Panc1 (cell line): Measurements from ENCODE around the gene PPP1R16B. TPM values are rescaled to one million over a fixed set of nuclear protein-coding genes. Genes with fewer than 3 reads are reported as not detected.

ENCODE experiments used
- ATAC-seq: fragments of 200-7000 bp; cut with Tn5 transposase; 2 replicates; pipeline ENCODE4 v1.9.1; 2020; ENCODE audit warnings: mild to moderate bottlenecking, moderate library complexity
- BruUV-seq: library from RNA; stranded (reverse); fragments of 400-500 nt; replicated peaks from 2 replicates; lab custom pipeline; 2021; lab: Mats Ljungman, UMichigan
- CTCF ChIA-PET: fragments of 300-600 bp; sonication (Branson Sonifier 250); formaldehyde crosslinking; loops from one replicate; lab custom pipeline; 2022; ENCODE audit warnings: antibody characterized with exemption; lab: Charles Lee
- POLR2A ChIA-PET: fragments of 300-600 bp; sonication (Branson Sonifier 250); formaldehyde crosslinking; loops from one replicate; lab custom pipeline; 2022; ENCODE audit warnings: antibody characterized with exemption; lab: Charles Lee
- DNase-seq: peaks from one replicate; pipeline ENCODE4 v3.0.0-alpha.2; 2010; ENCODE audit warnings: low read depth, low spot score
- H3K27ac ChIP-seq: 2 replicates; pipeline ENCODE4 v1.5.1; 2011; ENCODE audit warnings: mild to moderate bottlenecking, low read length, inconsistent platforms
- H3K27me3 ChIP-seq: fragments of 200-500 bp; sonication (Bioruptor generic); 2 replicates; pipeline ENCODE4 v1.6.0; 2014; ENCODE audit warnings: low read length, inconsistent platforms; ENCODE audit not compliant: control insufficient read depth, insufficient read depth
- H3K36me3 ChIP-seq: fragments of 200-500 bp; sonication (Bioruptor generic); 2 replicates; pipeline ENCODE4 v1.5.1; 2014; ENCODE audit warnings: inconsistent platforms, mild to moderate bottlenecking, low read length, moderate library complexity; ENCODE audit not compliant: control insufficient read depth, insufficient read depth
- H3K4me1 ChIP-seq: 2 replicates; pipeline ENCODE4 v1.5.1; 2011; ENCODE audit warnings: inconsistent platforms, mild to moderate bottlenecking, low read length, moderate library complexity; ENCODE audit not compliant: control insufficient read depth, insufficient read depth
- H3K4me3 ChIP-seq, 2 experiments: 2 replicates each; pipeline ENCODE4 v1.5.1; 2011 to 2012; ENCODE audit warnings: low read depth in 2 of 2, low read length in 2 of 2, mild to moderate bottlenecking in 2 of 2, inconsistent platforms in 1 of 2, moderate library complexity in 1 of 2
- H3K9me3 ChIP-seq: fragments of 200-500 bp; sonication (Bioruptor generic); 2 replicates; pipeline ENCODE4 v1.5.1; 2014; ENCODE audit warnings: low read depth, mild to moderate bottlenecking, inconsistent platforms, low read length, moderate library complexity; ENCODE audit not compliant: control insufficient read depth, insufficient read depth
- POLR2AphosphoS5 ChIP-seq: IDR thresholded peaks from 2 replicates; pipeline ENCODE4 v1.6.1; 2012; ENCODE audit warnings: mild to moderate bottlenecking, low read depth, low read length, moderate library complexity
- REST ChIP-seq, 2 experiments: IDR thresholded peaks; 2 replicates each; pipeline ENCODE4 v1.6.1; 2011 to 2012; ENCODE audit warnings: low read depth in 2 of 2, control low read depth in 1 of 2, low read length in 1 of 2, mild to moderate bottlenecking in 1 of 2, moderate library complexity in 1 of 2; ENCODE audit not compliant: insufficient read depth in 1 of 2
- SIN3A ChIP-seq: IDR thresholded peaks from 2 replicates; pipeline ENCODE4 v1.6.1; 2012; ENCODE audit warnings: low read depth, mild to moderate bottlenecking, low read length, moderate library complexity, borderline replicate concordance; ENCODE audit not compliant: insufficient read depth
- TCF7L2 ChIP-seq: IDR thresholded peaks from 2 replicates; pipeline ENCODE4 v1.6.1; 2011; ENCODE audit warnings: mild to moderate bottlenecking, low read depth, low read length, inconsistent platforms
- in situ Hi-C: cut with HindIII; loops from 2 replicates; pipeline ENCODE4 v1.10.0; 2016; ENCODE audit warnings: low sequenced_read_pairs, low pct_unique_long_range_greater_than_20kb
- intact Hi-C: fragments of 100-400 bp; cut with micrococcal nuclease; formaldehyde crosslinking; loops from one replicate; pipeline ENCODE4 v1.10.0; 2022; ENCODE audit not compliant: unreplicated experiment
- total RNA-seq: library from RNA; stranded (reverse); gene quantifications from one replicate; pipeline ENCODE4 v1.2.1, GENCODE V29; 2021; ENCODE audit not compliant: unreplicated experiment
- TF ChIP-seq, protein P1 (sequence below): fragments of 450-650 bp; IDR thresholded peaks from 2 replicates; pipeline ENCODE4 v1.5.1; 2017; ENCODE audit warnings: mild to moderate bottlenecking

The PPP1R16B gene
- total RNA-seq, 1 experiment from 2014 or later: 0.92 TPM

DNA sequence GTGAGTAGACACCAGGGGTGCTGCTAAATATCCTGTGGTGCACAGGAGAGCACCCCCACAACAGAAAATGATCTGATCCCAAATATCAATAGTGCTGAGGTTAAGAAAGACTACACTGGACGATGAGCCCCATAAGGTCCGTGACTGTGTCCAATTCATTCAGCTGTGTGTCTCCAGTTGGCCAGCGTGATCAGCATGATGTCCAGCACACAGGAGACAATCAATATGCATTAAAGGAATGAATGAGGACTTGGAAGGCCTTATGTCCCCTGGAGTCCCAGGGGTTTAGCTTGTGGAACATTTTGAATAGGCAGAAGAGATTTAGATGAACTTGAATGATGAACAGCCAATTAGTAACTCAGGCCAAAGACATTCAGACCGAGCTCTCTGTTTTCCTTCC is 6.3 kb downstream of the PPP1R16B start:
- no peaks in the 10 kb centered on the region for H3K36me3 ChIP-seq
- no peak overlapping the region for H3K27ac ChIP-seq
- H3K27me3 ChIP-seq: peaks cover 20% of the 10 kb centered on the region
- no peaks in the 10 kb centered on the region for H3K9me3 ChIP-seq
- TF ChIP-seq, protein P1, sequence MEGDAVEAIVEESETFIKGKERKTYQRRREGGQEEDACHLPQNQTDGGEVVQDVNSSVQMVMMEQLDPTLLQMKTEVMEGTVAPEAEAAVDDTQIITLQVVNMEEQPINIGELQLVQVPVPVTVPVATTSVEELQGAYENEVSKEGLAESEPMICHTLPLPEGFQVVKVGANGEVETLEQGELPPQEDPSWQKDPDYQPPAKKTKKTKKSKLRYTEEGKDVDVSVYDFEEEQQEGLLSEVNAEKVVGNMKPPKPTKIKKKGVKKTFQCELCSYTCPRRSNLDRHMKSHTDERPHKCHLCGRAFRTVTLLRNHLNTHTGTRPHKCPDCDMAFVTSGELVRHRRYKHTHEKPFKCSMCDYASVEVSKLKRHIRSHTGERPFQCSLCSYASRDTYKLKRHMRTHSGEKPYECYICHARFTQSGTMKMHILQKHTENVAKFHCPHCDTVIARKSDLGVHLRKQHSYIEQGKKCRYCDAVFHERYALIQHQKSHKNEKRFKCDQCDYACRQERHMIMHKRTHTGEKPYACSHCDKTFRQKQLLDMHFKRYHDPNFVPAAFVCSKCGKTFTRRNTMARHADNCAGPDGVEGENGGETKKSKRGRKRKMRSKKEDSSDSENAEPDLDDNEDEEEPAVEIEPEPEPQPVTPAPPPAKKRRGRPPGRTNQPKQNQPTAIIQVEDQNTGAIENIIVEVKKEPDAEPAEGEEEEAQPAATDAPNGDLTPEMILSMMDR: no peak
- TF ChIP-seq REST (IDR thresholded peaks at IDR 0.05; ENCODE audit: insufficient read depth in 1 of 2, low read depth in 2 of 2, low read length in 1 of 2) (no peak), POLR2AphosphoS5 (no peak), SIN3A (no peak), TCF7L2 (no peak)
- intact Hi-C loops: no loop called here
- DNase-seq (no peak), ATAC-seq (no peak)
- no peaks in the 10 kb centered on the region for H3K4me1 ChIP-seq
- in situ Hi-C loops: no loop called here
- H3K4me3 ChIP-seq: no peak overlapping the region
- no TSS peak for BruUV-seq
- ChIA-PET POLR2A (interaction anchor here (0.6 kb wide), 1 partner anchor 974 kb away, joined by 3 read pairs; no protein-coding TSS in a partner anchor), CTCF (interaction anchor here (0.9 kb wide), 1 partner anchor 82 kb away, joined by 10 read pairs; no protein-coding TSS in a partner anchor)

- DNase-seq (no peak), ATAC-seq (no peak)
- in situ Hi-C loops (no loop called here), intact Hi-C loops (no loop called here)
- Histone ChIP-seq H3K27ac (no peak overlapping the region), H3K36me3 (no peaks in the 10 kb centered on the region), H3K4me1 (no peaks in the 10 kb centered on the region), H3K9me3 (no peaks in the 10 kb centered on the region), H3K27me3 (peaks cover 20% of the 10 kb centered on the region), H3K4me3 (no peak overlapping the region)
- no TSS peak for BruUV-seq
- TF ChIP-seq SIN3A: no peak
- TF ChIP-seq, protein P1: no peak
- ChIA-PET CTCF (interaction anchor here (0.9 kb wide), 1 partner anchor 81 kb away, joined by 10 read pairs; no protein-coding TSS in a partner anchor), POLR2A (interaction anchor here (0.6 kb wide), 1 partner anchor 974 kb away, joined by 3 read pairs; no protein-coding TSS in a partner anchor)
Measured at GRCh38 chr20:38812182-38812581, 6.7 kb downstream of the PPP1R16B start.
